Trophoblast cell (in vitro differentiated cells and primary cell): ENCODE data around the gene MAU2.

Source experiments
- DNase-seq, 2 donors: peaks; one replicate each; pipeline ENCODE4 v3.0.0-alpha.2; 2016
- H2AFZ ChIP-seq: 2 replicates; pipeline ENCODE4 v1.6.1; 2013; ENCODE audit warnings: low read length, moderate library complexity, mild to moderate bottlenecking; ENCODE audit not compliant: insufficient read depth, poor library complexity
- H2AK5ac ChIP-seq: 2 replicates; pipeline ENCODE4 v1.6.1; 2013; ENCODE audit warnings: mild to moderate bottlenecking, low read length
- H2BK120ac ChIP-seq: 2 replicates; pipeline ENCODE4 v1.6.1; 2013; ENCODE audit warnings: low read length, mild to moderate bottlenecking, moderate library complexity; ENCODE audit not compliant: insufficient read depth, poor library complexity
- H2BK12ac ChIP-seq: 2 replicates; pipeline ENCODE4 v1.6.1; 2013; ENCODE audit warnings: mild to moderate bottlenecking, low read length, moderate library complexity
- H2BK5ac ChIP-seq: 2 replicates; pipeline ENCODE4 v1.6.1; 2013; ENCODE audit warnings: low read length, low read depth, moderate library complexity, mild to moderate bottlenecking; ENCODE audit not compliant: poor library complexity
- H3K14ac ChIP-seq: 2 replicates; pipeline ENCODE4 v1.6.1; 2013; ENCODE audit warnings: mild to moderate bottlenecking, low read length
- H3K18ac ChIP-seq: 2 replicates; pipeline ENCODE4 v1.6.1; 2013; ENCODE audit warnings: mild to moderate bottlenecking, low read length
- H3K23ac ChIP-seq: 2 replicates; pipeline ENCODE4 v1.6.1; 2013; ENCODE audit warnings: low read length
- H3K27ac ChIP-seq: 2 replicates; pipeline ENCODE4 v1.5.1; 2013; ENCODE audit warnings: low read depth, mild to moderate bottlenecking, inconsistent platforms, low read length, moderate library complexity
- H3K27me3 ChIP-seq: 2 replicates; pipeline ENCODE4 v1.6.1; 2013; ENCODE audit warnings: inconsistent platforms, mild to moderate bottlenecking, low read length, moderate library complexity; ENCODE audit not compliant: insufficient read depth
- H3K36me3 ChIP-seq, 2 experiments: 1 replicate in 1 of 2; 2 replicates in 1 of 2; pipeline ENCODE4 v1.6.1; 2013; ENCODE audit warnings: low read length in 2 of 2, mild to moderate bottlenecking in 2 of 2, moderate library complexity in 1 of 2; ENCODE audit not compliant: insufficient read depth in 2 of 2, control insufficient read depth in 1 of 2
- H3K4ac ChIP-seq: 2 replicates; pipeline ENCODE4 v1.6.1; 2013; ENCODE audit warnings: low read depth, mild to moderate bottlenecking, low read length, moderate library complexity
- H3K4me1 ChIP-seq, 2 experiments: 1 replicate in 1 of 2; 2 replicates in 1 of 2; pipeline ENCODE4 v1.6.1; 2013; ENCODE audit warnings: low read length in 2 of 2, mild to moderate bottlenecking in 2 of 2, moderate library complexity in 1 of 2; ENCODE audit not compliant: insufficient read depth in 2 of 2, control insufficient read depth in 1 of 2
- H3K4me2 ChIP-seq: 2 replicates; pipeline ENCODE4 v1.6.1; 2013; ENCODE audit warnings: inconsistent platforms, mild to moderate bottlenecking, low read length, moderate library complexity
- H3K4me3 ChIP-seq: 2 replicates; pipeline ENCODE4 v1.5.1; 2013; ENCODE audit warnings: mild to moderate bottlenecking, low read depth, low read length, inconsistent platforms
- H3K79me1 ChIP-seq: one replicate; pipeline ENCODE4 v1.6.1; 2013; ENCODE audit warnings: low read length
- H3K79me2 ChIP-seq: 2 replicates; pipeline ENCODE4 v1.6.1; 2013; ENCODE audit warnings: low read length, mild to moderate bottlenecking; ENCODE audit not compliant: control insufficient read depth, insufficient read depth, poor library complexity
- H3K9ac ChIP-seq: 2 replicates; pipeline ENCODE4 v1.6.1; 2013; ENCODE audit warnings: mild to moderate bottlenecking, low read length
- H3K9me3 ChIP-seq: 2 replicates; pipeline ENCODE4 v1.6.1; 2013; ENCODE audit warnings: low read depth, mild to moderate bottlenecking, control low read depth, inconsistent platforms, low read length; ENCODE audit not compliant: insufficient read depth
- H4K12ac ChIP-seq: 2 replicates; pipeline ENCODE4 v1.6.1; 2013; ENCODE audit warnings: low read depth, mild to moderate bottlenecking, low read length, moderate library complexity
- H4K8ac ChIP-seq: 2 replicates; pipeline ENCODE4 v1.6.1; 2013; ENCODE audit warnings: low read depth, mild to moderate bottlenecking, low read length, moderate library complexity
- H4K91ac ChIP-seq: one replicate; pipeline ENCODE4 v1.6.1; 2013; ENCODE audit warnings: low read depth, mild to moderate bottlenecking, low read length, moderate library complexity
- WGBS: extraction: QIAGEN DNeasy Blood & Tissue Kit; methylation state at CpG from one replicate; pipeline ENCODE4 v1.1.7; 2013; ENCODE audit warnings: missing lambda C conversion rate; ENCODE audit not compliant: insufficient read length, insufficient coverage; ENCODE audit errors: extremely low coverage; 5-methylcytosine and 5-hydroxymethylcytosine counted together

The MAU2 gene

DNA sequence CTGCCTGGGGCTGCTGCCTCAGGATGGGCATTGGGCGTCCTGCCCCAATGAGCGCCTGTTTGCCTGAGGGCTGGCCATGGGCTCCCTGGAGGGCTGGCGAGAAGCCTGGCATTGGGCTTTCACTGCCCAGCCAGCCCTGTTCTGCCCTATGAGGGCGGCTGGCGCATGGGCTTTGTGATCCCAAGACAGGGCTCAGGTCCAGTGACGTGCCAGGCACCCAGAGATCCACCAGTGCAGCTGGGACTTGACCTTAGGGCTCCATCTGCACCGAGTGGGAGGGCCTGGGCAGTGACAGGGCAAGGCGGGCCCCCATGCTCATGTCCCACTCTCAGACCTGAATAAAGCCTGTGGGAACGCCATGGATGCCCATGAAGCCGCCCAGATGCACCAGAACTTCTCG is 34.3 kb downstream of the MAU2 start:
- DNase-seq: no peak
- no peak overlapping the region for H3K23ac ChIP-seq
- H3K79me1 ChIP-seq: no peaks in the 10 kb centered on the region
- H2BK120ac ChIP-seq: no peak overlapping the region
- no peak overlapping the region for H2BK5ac ChIP-seq
- WGBS: no CpG with 5 or more reads among the region's 11 CpGs
- no peak overlapping the region for H2AK5ac ChIP-seq
- H3K18ac ChIP-seq: no peak overlapping the region
- H3K4me2 ChIP-seq: no peak overlapping the region
- no peak overlapping the region for H4K91ac ChIP-seq
- no peaks in the 10 kb centered on the region for H3K27me3 ChIP-seq
- no peaks in the 10 kb centered on the region for H3K79me2 ChIP-seq
- H3K36me3 ChIP-seq: peaks cover 56 to 64% of the 10 kb centered on the region in 2 experiments
- no peak overlapping the region for H3K4me3 ChIP-seq
- no peak overlapping the region for H3K27ac ChIP-seq
- H4K8ac ChIP-seq: no peak overlapping the region
- H2AFZ ChIP-seq: no peak overlapping the region
- H3K14ac ChIP-seq: no peak overlapping the region
- H4K12ac ChIP-seq: no peak overlapping the region
- H3K4me1 ChIP-seq: no peaks in the 10 kb centered on the region
- no peak overlapping the region for H3K9ac ChIP-seq
- no peak overlapping the region for H3K4ac ChIP-seq
- H3K9me3 ChIP-seq: peaks cover 1% of the 10 kb centered on the region
- H2BK12ac ChIP-seq: no peak overlapping the region

DNA sequence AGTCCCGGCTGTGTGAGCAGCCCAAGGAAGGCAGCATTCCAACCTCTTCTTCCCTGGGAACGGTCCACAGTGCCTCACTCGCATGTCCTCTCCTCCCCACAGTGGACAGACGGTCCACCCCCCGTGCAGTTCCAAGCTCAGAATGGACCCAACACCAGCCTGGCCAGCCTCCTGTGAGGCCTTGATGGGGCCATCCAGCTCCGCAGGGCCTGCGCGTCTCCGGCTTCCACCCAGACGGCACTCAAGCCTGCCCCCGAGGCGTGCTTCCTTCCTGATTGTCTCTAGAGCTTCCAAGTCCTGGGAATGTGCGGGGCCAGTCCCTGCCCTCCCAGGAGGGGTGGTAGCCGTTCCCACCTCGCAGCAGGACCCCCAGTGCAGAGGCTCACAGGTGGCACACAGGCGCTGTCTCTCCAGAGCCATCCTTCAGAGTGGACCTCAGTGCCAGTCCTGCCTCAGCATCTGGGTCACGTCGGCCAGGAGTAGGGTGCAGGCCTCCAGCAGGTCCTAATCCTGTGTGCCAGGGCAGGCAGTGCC is 35.0 kb downstream of the MAU2 start:
- Histone ChIP-seq H2BK120ac (no peak overlapping the region), H3K4me3 (no peak overlapping the region), H3K4me1 (no peaks in the 10 kb centered on the region), H3K18ac (no peak overlapping the region), H3K79me1 (no peaks in the 10 kb centered on the region), H4K8ac (no peak overlapping the region), H2AK5ac (no peak overlapping the region), H3K14ac (no peak overlapping the region), H3K36me3 (peaks cover 56 to 64% of the 10 kb centered on the region in 2 experiments), H4K12ac (no peak overlapping the region), H3K4me2 (no peak overlapping the region), H3K27ac (no peak overlapping the region), H2BK5ac (no peak overlapping the region), H3K27me3 (no peaks in the 10 kb centered on the region), H2AFZ (no peak overlapping the region), H3K9me3 (peaks cover 1% of the 10 kb centered on the region), H3K4ac (no peak overlapping the region), H2BK12ac (no peak overlapping the region), H3K79me2 (no peaks in the 10 kb centered on the region), H3K23ac (no peak overlapping the region), H4K91ac (no peak overlapping the region), H3K9ac (no peak overlapping the region)
- no CpG with 5 or more reads among the region's 18 CpGs for WGBS
- no peak for DNase-seq

DNA sequence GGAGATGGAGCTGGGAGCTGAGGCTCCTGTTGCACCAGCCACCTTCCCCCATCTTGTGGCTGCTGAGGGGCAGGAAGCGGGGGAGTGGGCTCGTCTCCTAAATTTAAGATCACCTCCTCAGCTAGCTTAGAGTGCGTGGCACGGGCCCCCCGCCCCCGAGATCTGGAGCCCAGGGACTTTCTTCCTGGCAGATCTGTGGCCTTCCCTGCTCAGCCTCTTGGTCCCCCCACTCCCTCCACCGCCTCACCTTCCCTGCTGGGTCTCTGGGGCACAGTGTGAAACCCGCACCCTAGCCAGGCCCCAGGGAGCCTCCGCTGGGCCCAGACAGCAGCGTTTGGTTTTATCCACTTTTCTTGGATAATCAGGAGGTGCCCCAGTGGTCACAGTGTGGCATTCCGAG is 35.9 kb downstream of the MAU2 start:
- Histone ChIP-seq H2AK5ac (no peak overlapping the region), H4K8ac (no peak overlapping the region), H3K18ac (no peak overlapping the region), H3K4ac (no peak overlapping the region), H3K79me1 (no peaks in the 10 kb centered on the region), H2BK120ac (no peak overlapping the region), H3K36me3 (peaks cover 56 to 64% of the 10 kb centered on the region in 2 experiments), H3K9me3 (no peaks in the 10 kb centered on the region), H3K27me3 (no peaks in the 10 kb centered on the region), H3K27ac (no peak overlapping the region), H3K23ac (no peak overlapping the region), H4K91ac (no peak overlapping the region), H3K79me2 (no peaks in the 10 kb centered on the region), H2BK12ac (no peak overlapping the region), H3K14ac (no peak overlapping the region), H3K9ac (no peak overlapping the region), H2AFZ (no peak overlapping the region), H2BK5ac (no peak overlapping the region), H3K4me2 (no peak overlapping the region), H3K4me1 (no peaks in the 10 kb centered on the region), H4K12ac (no peak overlapping the region), H3K4me3 (no peak overlapping the region)
- no CpG with 5 or more reads among the region's 11 CpGs for WGBS
- no peak for DNase-seq

DNA sequence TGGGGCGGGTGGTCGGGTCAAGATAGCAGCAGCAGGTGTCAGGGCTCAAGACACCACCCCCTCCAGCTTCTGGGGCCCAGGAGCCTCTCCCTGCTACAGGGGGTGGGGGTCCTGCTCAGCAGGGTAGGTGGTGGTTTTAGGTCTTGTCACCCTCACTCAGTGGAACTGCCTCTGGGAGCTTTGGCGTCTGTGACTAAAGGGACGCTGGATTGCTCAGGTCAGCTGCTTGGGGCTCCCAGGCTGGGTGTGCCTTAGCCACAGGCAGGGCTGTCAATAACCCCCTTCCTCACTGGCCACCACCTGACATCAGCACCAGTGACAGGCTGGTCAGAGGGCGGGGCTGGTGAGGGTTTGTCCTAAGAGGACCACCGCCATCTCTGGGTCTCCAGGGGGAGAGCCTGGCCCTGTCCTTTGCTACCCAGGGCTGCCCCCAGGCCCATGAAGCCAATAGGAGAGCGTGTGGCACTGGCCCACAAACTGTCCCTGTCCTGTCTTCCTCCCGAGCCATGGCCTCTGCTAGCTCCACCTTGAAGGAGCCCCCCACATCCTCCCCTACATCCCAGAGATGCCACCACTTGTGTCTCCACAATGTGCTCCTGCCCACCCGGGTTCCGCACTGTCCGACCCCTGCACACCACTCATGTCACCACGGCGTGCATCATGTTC is 36.4 kb downstream of the MAU2 start:
- Histone ChIP-seq H3K36me3 (peaks cover 56 to 60% of the 10 kb centered on the region in 2 experiments), H3K4me3 (no peak overlapping the region), H3K14ac (no peak overlapping the region), H3K27ac (no peak overlapping the region), H3K4ac (no peak overlapping the region), H3K9ac (no peak overlapping the region), H3K79me2 (no peaks in the 10 kb centered on the region), H3K4me2 (no peak overlapping the region), H2BK5ac (no peak overlapping the region), H3K79me1 (no peaks in the 10 kb centered on the region), H3K9me3 (peaks cover under 1% of the 10 kb centered on the region), H2AK5ac (no peak overlapping the region), H3K27me3 (no peaks in the 10 kb centered on the region), H2BK120ac (no peak overlapping the region), H2AFZ (no peak overlapping the region), H4K8ac (no peak overlapping the region), H2BK12ac (no peak overlapping the region), H3K23ac (no peak overlapping the region), H4K91ac (no peak overlapping the region), H3K18ac (no peak overlapping the region), H4K12ac (no peak overlapping the region), H3K4me1 (no peaks in the 10 kb centered on the region)
- no peak for DNase-seq
- no CpG with 5 or more reads among the region's 13 CpGs for WGBS
